ENCODE measurements around the gene CNTNAP2. TPM values are rescaled to one million over a fixed set of nuclear protein-coding genes. Genes with fewer than 3 reads are reported as not detected.

Gene CNTNAP2
- total and polyA plus RNA-seq, 2 of the 8 experiments (the other 6 are each of a cell fraction or from before 2014, with no cell fraction given) = 27.9 to 71.0 TPM

DNA sequence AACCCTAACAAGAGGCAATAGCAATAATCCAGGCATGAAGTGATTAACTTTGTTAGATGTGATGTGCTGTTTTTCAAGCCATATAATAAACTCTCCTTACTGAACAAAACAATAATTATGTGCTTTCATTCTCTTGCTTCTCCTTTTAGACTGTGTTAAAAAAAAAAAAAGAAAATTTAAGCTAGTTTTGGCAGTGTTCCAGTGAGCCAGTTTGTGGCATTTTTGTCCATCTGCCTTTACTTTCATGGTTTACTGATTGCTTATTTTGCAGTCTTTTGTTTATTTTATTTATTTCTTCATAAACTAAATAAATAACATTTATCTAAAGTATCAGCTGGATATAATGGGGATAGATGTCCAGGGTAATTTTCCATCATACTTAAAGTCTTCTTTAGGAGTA, 625.3 kb downstream of the CNTNAP2 start:
- Histone ChIP-seq H3K18ac (ENCODE audit: extremely low read depth, low read length) (no peak overlapping the region), H2BK120ac (replicated peaks; ENCODE audit: low read depth, low read length) (no peak overlapping the region), H4K20me1 (replicated peaks in 1 of 2; ENCODE audit: control insufficient read depth in 1 of 2, insufficient read depth in 2 of 2, low read length in 2 of 2) (no peaks in the 10 kb centered on the region), H3K9ac (replicated peaks in 1 of 4; ENCODE audit: extremely low read depth in 1 of 4, low read depth in 3 of 4, low read length in 3 of 4) (no peak overlapping the region), H3K56ac (replicated peaks; ENCODE audit: insufficient read length, low read depth, low read length) (no peak overlapping the region), H3K4me3 (ENCODE audit: extremely low read depth in 1 of 4, insufficient read depth in 2 of 4, low read depth in 3 of 4, low read length in 4 of 4) (no peak overlapping the region), H3K23ac (ENCODE audit: insufficient read length) (no peak overlapping the region), H3K27me3 (replicated peaks in 1 of 4; ENCODE audit: control insufficient read depth in 3 of 4, extremely low read depth in 1 of 4, insufficient read depth in 3 of 4, low read length in 3 of 4) (no peaks in the 10 kb centered on the region), H2BK12ac (ENCODE audit: low read depth, low read length) (no peak overlapping the region), H3K36me3 (ENCODE audit: control insufficient read depth in 2 of 4, insufficient read depth in 4 of 4, low read length in 3 of 4) (no peaks in the 10 kb centered on the region), H2BK15ac (ENCODE audit: low read length) (no peak overlapping the region), H4K5ac (ENCODE audit: insufficient read length, low read depth, low read length) (no peak overlapping the region), H3K4me2 (ENCODE audit: insufficient read depth in 1 of 2, low read depth in 2 of 2, low read length in 2 of 2) (no peak overlapping the region), H3K23me2 (ENCODE audit: low read depth, low read length) (no peaks in the 10 kb centered on the region), H3K79me1 (ENCODE audit: low read depth, low read length) (no peaks in the 10 kb centered on the region), H2BK20ac (ENCODE audit: low read length) (no peak overlapping the region), H3K79me2 (ENCODE audit: control insufficient read depth in 1 of 2, insufficient read depth in 2 of 2, low read length in 2 of 2) (no peaks in the 10 kb centered on the region), H2BK5ac (ENCODE audit: low read depth, low read length) (no peak overlapping the region), H2AFZ (ENCODE audit: low read length) (no peak overlapping the region), H2AK5ac (ENCODE audit: low read depth, low read length) (no peak overlapping the region), H4K8ac (ENCODE audit: extremely low read depth, insufficient read depth, low read length) (no peak overlapping the region), H3K14ac (ENCODE audit: insufficient read length) (no peak overlapping the region), H3K4ac (replicated peaks; ENCODE audit: insufficient read length, low read depth, low read length) (no peak overlapping the region), H3K27ac (ENCODE audit: low read depth, low read length) (no peak overlapping the region), H4K91ac (replicated peaks; ENCODE audit: insufficient read length, low read length) (no peak overlapping the region), H3K9me3 (ENCODE audit: insufficient read depth in 2 of 2, low read depth in 1 of 2, low read length in 1 of 2) (no peaks in the 10 kb centered on the region), H3K4me1 (replicated peaks in 1 of 4; ENCODE audit: control insufficient read depth in 3 of 4, insufficient read depth in 4 of 4, low read length in 3 of 4) (no peaks in the 10 kb centered on the region)
- POLR2A ChIA-PET (ENCODE audit: partially characterized antibody) = no interaction called here
- CTCF ChIA-PET (ENCODE audit: partially characterized antibody) = interaction anchor here (1.0 kb wide), 1 partner anchor 258 kb away, joined by 3 read pairs; no protein-coding TSS in a partner anchor
- TF ChIP-seq FOSL1 (IDR thresholded peaks at IDR 0.05; ENCODE audit: insufficient read depth, low read depth, low read length) (no peak), KDM5A (IDR thresholded peaks at IDR 0.05; ENCODE audit: low read length) (no peak), EP300 (IDR thresholded peaks at IDR 0.05; ENCODE audit: borderline replicate concordance in 1 of 2, low read depth in 2 of 2, low read length in 2 of 2) (no peak), KDM4A (IDR thresholded peaks at IDR 0.05; ENCODE audit: low read depth, low read length, severe bottlenecking) (no peak), CREB1 (IDR thresholded peaks at IDR 0.05) (no peak), POU5F1 (IDR thresholded peaks at IDR 0.05; ENCODE audit: low read depth, low read length) (no peak), EGR1 (IDR thresholded peaks at IDR 0.05; ENCODE audit: borderline replicate concordance, low read depth, low read length) (no peak), SRF (IDR thresholded peaks at IDR 0.05; ENCODE audit: low read depth, low read length) (no peak), SUZ12 (IDR thresholded peaks at IDR 0.05; ENCODE audit: low read length) (no peak), SIX5 (IDR thresholded peaks at IDR 0.05; ENCODE audit: low read depth, low read length) (no peak)
- TF ChIP-seq, protein P1, sequence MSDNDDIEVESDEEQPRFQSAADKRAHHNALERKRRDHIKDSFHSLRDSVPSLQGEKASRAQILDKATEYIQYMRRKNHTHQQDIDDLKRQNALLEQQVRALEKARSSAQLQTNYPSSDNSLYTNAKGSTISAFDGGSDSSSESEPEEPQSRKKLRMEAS (IDR thresholded peaks at IDR 0.05) = no peak
- FAIRE-seq = no peak
- DNase-seq (ENCODE audit: low read depth in 1 of 2, low spot score in 2 of 2) = no peak
